Esophagus squamous epithelium (tissue), 5 donors: Measurements from ENCODE around the gene SLU7. TPM values are rescaled to one million over a fixed set of nuclear protein-coding genes. Genes with fewer than 3 reads are reported as not detected.

ENCODE experiments used
- DNase-seq: peaks from one replicate; lab custom pipeline; 2025; lab: John Stamatoyannopoulos, UW
- H3K27ac ChIP-seq, 4 donors: fragments of 200-600 bp; sonication (generic); one replicate each; pipeline ENCODE4 v1.5.1; 2016 to 2019; ENCODE audit warnings: mild to moderate bottlenecking in 1 of 4
- H3K27me3 ChIP-seq, 4 donors: fragments of 200-600 bp; sonication (generic); 1 replicate in 3 of 4; 2 replicates in 1 of 4; pipeline versions ENCODE4 v1.5.1 to v1.6.0; 2017 to 2021; ENCODE audit warnings: antibody characterized with exemption in 1 of 4
- H3K36me3 ChIP-seq, 3 donors: fragments of 200-600 bp; sonication (generic); one replicate each; pipeline ENCODE4 v1.5.1; 2016 to 2019
- H3K4me1 ChIP-seq, 3 donors: fragments of 200-600 bp; sonication (generic); one replicate each; pipeline ENCODE4 v1.5.1; 2017 to 2019
- H3K4me3 ChIP-seq, 4 donors: fragments of 200-600 bp; sonication (generic); 1 replicate in 3 of 4; 2 replicates in 1 of 4; pipeline ENCODE4 v1.5.1; 2016 to 2019; ENCODE audit warnings: mild to moderate bottlenecking in 2 of 4, moderate library complexity in 1 of 4
- H3K9me3 ChIP-seq, 3 donors: fragments of 200-600 bp; sonication (generic); one replicate each; pipeline ENCODE4 v1.5.1; 2016 to 2019
- POLR2A ChIP-seq, 4 donors: fragments of 450-650 bp; IDR thresholded peaks; one replicate each; pipeline ENCODE4 v1.6.1; 2017; ENCODE audit warnings: antibody characterized with exemption in 4 of 4, mild to moderate bottlenecking in 4 of 4, moderate library complexity in 3 of 4
- WGBS, 2 donors: methylation state at CpG; one replicate each; pipeline ENCODE4 v1.1.5; 2018; 5-methylcytosine and 5-hydroxymethylcytosine counted together
- intact Hi-C: fragments of 100-400 bp; cut with DNase I; formaldehyde crosslinking; loops from one replicate; pipeline ENCODE4 v1.15.0; 2022
- total RNA-seq, 4 donors: library from RNA; depleted of rRNA; stranded (reverse); fragments of >200 nt; gene quantifications; one replicate each; pipeline ENCODE4 v1.1.0, GENCODE V29; 2016
- TF ChIP-seq, protein P1 (sequence below), 6 experiments: fragments of 450-650 bp in 4 of 6; fragments of 200-600 bp in 2 of 6; sonication (generic) in 2 of 6; IDR thresholded peaks; one replicate each; pipeline ENCODE4 v1.5.1; 2016 to 2019; ENCODE audit warnings: antibody characterized with exemption in 6 of 6, mild to moderate bottlenecking in 4 of 6, moderate library complexity in 4 of 6
- donor health status: DM: yes; HTN: yes; CAD: no.

Gene SLU7
- total RNA-seq, 4 donors from 2014 or later: 31.9 to 70.2 (median 45.1) TPM

DNA sequence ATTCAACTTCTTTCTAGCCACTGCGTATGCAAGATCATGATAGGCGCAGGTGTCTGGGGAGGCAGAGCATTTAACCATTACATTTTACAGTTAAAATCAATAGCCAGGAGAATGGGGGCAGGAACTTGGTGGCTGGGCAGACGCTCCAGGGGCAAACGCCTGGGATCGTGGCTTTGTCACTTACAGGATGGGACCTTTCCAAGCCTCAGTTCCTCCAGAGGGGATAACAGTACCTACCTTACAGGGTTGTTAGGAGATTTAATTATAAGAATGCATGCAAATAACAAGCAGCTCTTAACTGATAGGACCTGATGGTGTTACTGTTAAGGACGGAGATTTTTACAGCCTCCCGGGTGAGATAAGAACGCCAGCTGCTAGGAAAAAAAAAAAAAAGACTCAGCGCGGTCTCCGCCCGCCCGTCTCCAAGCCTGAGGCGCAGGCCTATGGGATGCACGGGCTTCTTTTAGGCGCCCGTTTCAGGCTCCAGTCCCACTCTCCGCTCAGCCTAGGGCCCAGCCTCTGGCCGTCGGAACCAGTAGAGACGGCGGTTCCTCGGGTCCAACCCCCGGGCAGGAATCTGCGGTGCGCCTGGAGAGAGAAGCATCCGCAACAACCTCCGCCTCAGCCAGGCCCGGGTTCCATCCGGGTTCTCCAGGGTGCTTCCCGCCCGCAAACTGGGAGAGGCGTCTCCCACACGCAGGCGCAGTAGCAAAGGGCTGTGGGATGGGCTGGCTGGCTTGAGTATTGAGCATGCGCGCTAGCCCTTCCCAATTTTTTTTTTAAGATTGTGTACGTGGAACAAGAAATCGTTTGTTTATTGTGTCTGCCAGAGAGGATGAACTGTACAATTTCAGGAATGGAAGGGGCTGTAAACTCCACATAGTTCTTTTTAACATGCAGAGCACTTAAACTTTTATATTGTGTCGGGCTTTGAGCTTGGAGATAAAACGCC, 19.2 kb downstream of the SLU7 start, which contains the start of gene FAM200C:
Gene FAM200C, minus strand, starts transcription at position 653 of the 952 bp plus-strand sequence. CDS start 4,564 bp downstream, outside the sequence.
- intact Hi-C loops: no loop called here
- Histone ChIP-seq H3K27ac (peak within 1 kb of the TSS; percentile 77 to 93 (median 88)), H3K27me3 (no peaks in the 10 kb centered on the region), H3K4me1 (peaks cover 3 to 37% (median 3%) of the 10 kb centered on the region in 3 donors), H3K4me3 (peak within 1 kb of the TSS; percentile 54 to 86 (median 67)), H3K9me3 (no peaks in the 10 kb centered on the region), H3K36me3 (peaks cover 0 to 34% (median 19%) of the 10 kb centered on the region in 3 donors)
- TF ChIP-seq POLR2A (IDR thresholded peaks at IDR 0.05): peak in 3 of 4 donors; percentile 67 to 93 (median 86)
- TF ChIP-seq, protein P1, sequence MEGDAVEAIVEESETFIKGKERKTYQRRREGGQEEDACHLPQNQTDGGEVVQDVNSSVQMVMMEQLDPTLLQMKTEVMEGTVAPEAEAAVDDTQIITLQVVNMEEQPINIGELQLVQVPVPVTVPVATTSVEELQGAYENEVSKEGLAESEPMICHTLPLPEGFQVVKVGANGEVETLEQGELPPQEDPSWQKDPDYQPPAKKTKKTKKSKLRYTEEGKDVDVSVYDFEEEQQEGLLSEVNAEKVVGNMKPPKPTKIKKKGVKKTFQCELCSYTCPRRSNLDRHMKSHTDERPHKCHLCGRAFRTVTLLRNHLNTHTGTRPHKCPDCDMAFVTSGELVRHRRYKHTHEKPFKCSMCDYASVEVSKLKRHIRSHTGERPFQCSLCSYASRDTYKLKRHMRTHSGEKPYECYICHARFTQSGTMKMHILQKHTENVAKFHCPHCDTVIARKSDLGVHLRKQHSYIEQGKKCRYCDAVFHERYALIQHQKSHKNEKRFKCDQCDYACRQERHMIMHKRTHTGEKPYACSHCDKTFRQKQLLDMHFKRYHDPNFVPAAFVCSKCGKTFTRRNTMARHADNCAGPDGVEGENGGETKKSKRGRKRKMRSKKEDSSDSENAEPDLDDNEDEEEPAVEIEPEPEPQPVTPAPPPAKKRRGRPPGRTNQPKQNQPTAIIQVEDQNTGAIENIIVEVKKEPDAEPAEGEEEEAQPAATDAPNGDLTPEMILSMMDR (IDR thresholded peaks at IDR 0.05): no peak
- DNase-seq: peak; percentile 31
- WGBS, 2 donors: 1% methylated on average over 17 to 25 of the region's 41 CpGs

DNA sequence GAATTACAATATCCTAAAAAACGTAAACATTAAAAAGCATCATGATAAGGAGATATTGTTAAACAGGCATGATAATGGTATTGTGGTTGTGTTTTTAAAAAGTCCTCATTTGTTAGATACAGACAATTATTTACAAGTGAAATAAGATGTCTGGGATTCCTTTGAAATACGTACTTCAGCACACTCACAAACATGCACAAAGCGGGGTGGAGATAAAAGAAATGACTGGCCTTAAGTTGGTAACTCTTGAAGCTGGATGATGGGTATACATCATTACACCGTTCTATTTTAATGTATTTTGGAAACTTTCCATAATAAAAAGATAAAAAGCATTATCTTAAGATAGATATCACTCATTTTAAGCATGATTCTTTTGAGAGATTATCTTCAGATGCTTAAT, 20.1 kb downstream of the SLU7 start:
- no peak for DNase-seq
- Histone ChIP-seq H3K27ac (peak overlapping the region in 2 of 4 donors; percentile 89 to 93), H3K4me3 (peak overlapping the region; percentile 54 to 86 (median 67)), H3K36me3 (peaks cover 0 to 26% (median 11%) of the 10 kb centered on the region in 3 donors), H3K27me3 (no peaks in the 10 kb centered on the region), H3K9me3 (no peaks in the 10 kb centered on the region), H3K4me1 (peaks cover 3 to 37% (median 3%) of the 10 kb centered on the region in 3 donors)
- intact Hi-C loops: no loop called here
- 33 to 34% methylated on average over 4 of the region's 4 CpGs for WGBS, 2 donors
- no peak for TF ChIP-seq POLR2A (IDR thresholded peaks at IDR 0.05)
- TF ChIP-seq, protein P1 (IDR thresholded peaks at IDR 0.05): no peak

DNA sequence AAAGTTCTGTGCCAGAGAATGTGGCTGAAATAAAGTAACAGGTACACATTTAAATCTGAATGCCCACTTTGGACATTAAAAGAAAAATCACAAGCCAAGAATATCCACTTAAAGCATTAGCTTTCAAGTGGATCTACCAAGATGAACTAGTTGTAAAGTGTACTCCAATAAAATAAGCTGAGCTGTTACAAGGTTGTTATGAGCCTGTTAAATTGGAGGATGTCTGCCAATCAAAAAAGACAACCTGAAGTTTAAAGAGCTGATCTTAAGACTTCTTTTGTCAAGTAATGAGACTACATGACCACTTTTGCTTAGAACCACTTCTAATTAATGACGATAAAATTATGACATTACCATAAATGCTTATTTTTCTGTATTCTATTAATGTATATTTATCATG, 21.4 kb downstream of the SLU7 start:
- TF ChIP-seq POLR2A (IDR thresholded peaks at IDR 0.05): no peak
- TF ChIP-seq, protein P1 (IDR thresholded peaks at IDR 0.05): no peak
- Histone ChIP-seq H3K36me3 (peaks cover 0 to 13% (median 3%) of the 10 kb centered on the region in 3 donors), H3K4me3 (no peak overlapping the region), H3K27ac (no peak overlapping the region), H3K9me3 (no peaks in the 10 kb centered on the region), H3K27me3 (no peaks in the 10 kb centered on the region), H3K4me1 (peaks cover 3 to 46% (median 3%) of the 10 kb centered on the region in 3 donors)
- 93 to 96% methylated on average over 1 of the region's 1 CpG for WGBS, 2 donors
- no peak for DNase-seq
- intact Hi-C loops: no loop called here

GRCh38 chr5:160395111-160395510, 23.8 kb downstream of the SLU7 start:
- TF ChIP-seq, protein P1 (IDR thresholded peaks at IDR 0.05): no peak
- TF ChIP-seq POLR2A (IDR thresholded peaks at IDR 0.05): no peak
- H3K4me1 ChIP-seq: peaks cover 3 to 41% (median 3%) of the 10 kb centered on the region in 3 donors

More at GRCh38 chr5:160395111-160395510, 23.8 kb downstream of the SLU7 start:
- H3K27me3 ChIP-seq: no peaks in the 10 kb centered on the region
- WGBS, 2 donors: 84 to 99% methylated on average over 7 of the region's 7 CpGs
- H3K27ac ChIP-seq: no peak overlapping the region
- no peaks in the 10 kb centered on the region for H3K36me3 ChIP-seq
- no peak overlapping the region for H3K4me3 ChIP-seq
- intact Hi-C loops: no loop called here
- no peak for DNase-seq
- H3K9me3 ChIP-seq: no peaks in the 10 kb centered on the region
